Measurements from ENCODE around the gene CDIPT.

Gene CDIPT

DNA sequence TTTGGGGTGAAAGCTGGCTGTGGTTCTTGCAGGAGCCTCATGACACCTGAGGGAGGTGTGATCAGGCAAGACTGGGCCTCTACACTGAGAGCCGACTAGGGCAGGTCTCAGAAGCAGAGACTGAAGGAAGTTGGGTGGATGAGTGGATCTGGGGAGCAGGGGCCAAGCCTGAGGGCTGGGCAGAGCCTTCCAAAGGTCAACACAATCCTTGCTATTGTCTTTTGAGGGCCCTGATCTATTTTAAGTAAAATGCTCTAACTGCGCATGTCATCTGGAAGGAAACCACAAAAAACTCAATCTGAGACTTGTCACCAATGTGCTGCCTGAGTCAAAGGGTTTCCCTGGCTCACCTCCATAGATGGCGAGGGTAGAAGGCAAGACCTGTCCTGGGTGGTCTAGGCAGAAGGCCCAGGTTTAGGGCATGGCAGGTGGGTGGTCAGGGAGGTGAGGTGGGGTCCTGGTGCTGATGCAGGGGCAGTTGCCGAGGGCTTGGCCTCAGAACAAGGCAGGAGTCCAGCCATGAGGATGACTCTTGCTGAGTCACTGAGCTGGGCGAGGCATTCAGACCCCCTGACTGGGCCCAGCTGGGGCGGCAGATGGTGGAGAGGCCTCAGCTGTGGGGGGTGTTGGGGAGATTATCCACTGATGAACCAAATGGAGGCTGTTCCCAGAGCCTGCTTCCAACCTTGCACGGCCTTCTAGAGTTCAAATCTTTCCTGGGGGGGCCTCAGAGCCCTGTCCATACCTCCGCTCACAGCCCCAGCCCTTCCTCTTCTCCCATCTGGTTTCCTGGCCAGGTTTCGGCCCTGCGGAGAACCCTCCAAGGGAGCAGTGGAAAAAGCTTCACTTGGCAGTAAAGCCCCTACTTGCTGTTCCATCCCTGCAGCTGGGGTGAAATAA, 37.6 kb downstream of the CDIPT start:
- H3K4me3 ChIP-seq (ENCODE audit: low read length) = no peak overlapping the region
- H3K27me3 ChIP-seq (ENCODE audit: insufficient read depth, low read length) = no peaks in the 10 kb centered on the region
- H3K9me3 ChIP-seq (ENCODE audit: low read length) = no peaks in the 10 kb centered on the region
- H3K4me1 ChIP-seq (ENCODE audit: insufficient read depth, low read length) = no peaks in the 10 kb centered on the region
- H2AFZ ChIP-seq (ENCODE audit: low read depth, low read length) = no peak overlapping the region
- no peaks in the 10 kb centered on the region for H3K36me3 ChIP-seq (ENCODE audit: insufficient read depth, low read length)

DNA sequence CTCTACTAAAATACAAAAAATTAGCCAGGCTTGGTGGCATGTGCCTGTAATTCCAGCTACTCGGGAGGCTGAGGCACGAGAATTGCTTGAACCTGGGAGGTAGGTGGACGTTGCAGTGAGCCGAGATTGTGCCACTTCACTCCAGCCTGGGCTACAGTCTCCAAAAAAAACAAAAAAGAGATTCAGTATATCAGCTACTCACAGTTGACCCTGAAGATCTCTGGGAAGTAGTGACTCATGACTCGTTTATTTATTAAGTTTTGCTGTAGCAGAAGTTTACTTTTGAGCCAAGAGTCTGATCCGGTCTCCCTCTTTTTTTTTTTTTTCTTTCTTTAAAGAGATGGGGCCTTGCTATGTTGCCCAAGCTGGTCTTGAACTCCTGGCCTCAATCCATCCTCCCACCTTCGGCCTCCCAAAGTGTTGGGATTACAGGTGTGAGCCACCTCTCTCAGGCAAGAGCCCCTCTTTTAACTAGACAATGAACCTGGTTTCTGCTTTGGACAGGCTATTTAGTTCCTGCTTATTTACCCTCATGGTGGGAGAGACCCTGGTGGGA, 38.4 kb downstream of the CDIPT start:
- Histone ChIP-seq H3K4me3 (ENCODE audit: low read length) (no peak overlapping the region), H3K27me3 (ENCODE audit: insufficient read depth, low read length) (no peaks in the 10 kb centered on the region), H3K9me3 (ENCODE audit: low read length) (no peaks in the 10 kb centered on the region), H3K36me3 (ENCODE audit: insufficient read depth, low read length) (peaks cover 6% of the 10 kb centered on the region), H2AFZ (ENCODE audit: low read depth, low read length) (no peak overlapping the region), H3K4me1 (ENCODE audit: insufficient read depth, low read length) (no peaks in the 10 kb centered on the region)

DNA sequence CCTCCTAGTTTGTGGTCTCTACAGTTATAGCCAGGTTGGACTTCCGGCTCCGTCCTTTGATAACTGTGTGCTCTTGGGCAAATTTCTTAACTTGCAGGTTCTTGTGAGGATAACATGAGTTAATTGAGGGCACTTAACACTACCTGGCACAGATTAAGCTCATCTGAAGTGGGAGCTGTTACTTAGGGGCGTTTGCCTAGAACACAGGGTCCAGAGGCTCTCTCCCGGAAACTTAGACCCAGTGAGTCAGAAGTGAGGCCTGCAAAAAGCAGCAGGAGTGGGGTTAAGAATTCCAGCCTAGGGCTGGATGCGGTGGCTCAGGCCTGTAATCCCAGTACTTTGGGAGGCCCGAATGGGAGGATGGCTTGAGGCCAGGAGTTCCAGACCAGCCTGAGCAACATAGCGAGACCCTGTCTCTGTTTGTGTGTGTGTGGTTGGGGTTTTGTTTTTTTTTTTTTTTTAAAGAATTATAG, 41.3 kb downstream of the CDIPT start:
- no peaks in the 10 kb centered on the region for H3K27me3 ChIP-seq (ENCODE audit: insufficient read depth, low read length)
- no peak overlapping the region for H3K4me3 ChIP-seq (ENCODE audit: low read length)
- H3K4me1 ChIP-seq (ENCODE audit: insufficient read depth, low read length) = peaks cover 6% of the 10 kb centered on the region
- H2AFZ ChIP-seq (ENCODE audit: low read depth, low read length) = no peak overlapping the region
- H3K9me3 ChIP-seq (ENCODE audit: low read length) = no peaks in the 10 kb centered on the region
- H3K36me3 ChIP-seq (ENCODE audit: insufficient read depth, low read length) = peaks cover 24% of the 10 kb centered on the region

DNA sequence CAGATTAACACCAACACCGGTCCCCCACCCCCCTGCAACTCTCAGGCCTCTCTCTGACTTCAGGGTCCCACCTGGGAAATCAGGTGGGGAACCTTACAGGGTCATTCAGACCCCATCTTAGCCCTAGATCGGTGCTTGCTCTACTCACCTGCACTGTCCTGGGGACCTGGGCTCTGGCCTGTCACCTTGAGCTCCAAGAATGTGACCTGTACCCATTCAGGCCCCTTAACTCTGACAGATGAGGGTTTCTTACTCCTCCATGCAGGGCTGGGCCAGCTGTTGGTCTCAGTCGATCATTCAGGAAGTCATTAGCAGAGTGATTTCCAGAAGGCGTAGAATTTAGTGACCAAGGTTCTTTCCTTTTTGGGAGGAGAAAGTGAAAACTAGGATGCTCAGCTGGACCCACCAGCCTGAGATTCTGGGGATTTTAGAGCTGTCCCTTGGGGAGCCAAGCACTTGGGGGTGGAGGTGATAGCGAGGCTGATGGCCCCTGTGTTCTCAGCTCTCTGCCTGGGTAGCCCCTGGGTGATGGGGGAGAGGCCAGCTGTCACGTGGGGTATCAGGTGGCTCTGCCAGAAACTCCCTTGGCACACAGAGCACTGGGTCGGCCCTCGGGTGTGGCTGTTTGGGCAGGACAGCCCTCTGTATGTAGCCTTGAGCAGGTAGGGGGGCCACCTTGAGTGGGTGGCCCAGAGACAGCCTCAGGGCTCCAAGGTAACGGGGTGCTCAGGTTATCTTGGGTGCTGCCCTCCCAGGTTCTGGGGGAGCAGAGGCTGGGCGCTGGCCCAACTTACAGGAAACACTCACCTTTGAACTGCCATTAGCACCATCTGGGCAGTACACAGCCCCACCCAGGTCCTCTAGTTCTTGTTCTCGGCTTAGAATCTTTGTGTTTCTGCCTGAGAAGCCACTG, 42.0 kb downstream of the CDIPT start:
- peak overlapping the region; percentile 33 for H3K4me3 ChIP-seq (ENCODE audit: low read length)
- peaks cover 7% of the 10 kb centered on the region for H3K4me1 ChIP-seq (ENCODE audit: insufficient read depth, low read length)
- H2AFZ ChIP-seq (ENCODE audit: low read depth, low read length) = no peak overlapping the region
- H3K36me3 ChIP-seq (ENCODE audit: insufficient read depth, low read length) = peaks cover 24% of the 10 kb centered on the region
- H3K27me3 ChIP-seq (ENCODE audit: insufficient read depth, low read length) = no peaks in the 10 kb centered on the region
- no peaks in the 10 kb centered on the region for H3K9me3 ChIP-seq (ENCODE audit: low read length)

DNA sequence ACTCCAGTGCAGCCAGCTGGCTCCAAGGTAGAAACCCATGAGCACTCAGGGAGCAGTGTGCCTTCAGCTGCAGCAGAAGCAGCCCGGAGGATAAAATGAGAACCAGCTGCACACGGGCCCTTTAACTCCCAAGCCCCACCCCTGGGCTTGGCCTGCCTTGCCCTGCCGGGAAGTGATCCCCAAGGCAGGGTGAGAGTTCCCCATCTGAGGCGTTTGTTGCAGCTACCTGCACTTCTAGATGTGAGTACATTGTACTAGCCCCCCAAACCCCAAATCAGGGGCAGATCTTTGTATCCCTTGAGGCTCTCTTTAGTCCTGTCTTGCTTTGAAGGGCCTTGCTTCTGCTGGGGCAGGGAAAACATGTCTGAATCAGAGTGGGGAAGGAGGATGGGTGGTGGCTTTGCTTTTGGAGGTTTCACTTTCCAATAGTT, 42.7 kb downstream of the CDIPT start, which contains the start of gene MVP:
MVP (plus strand) TSS at position 192 of the 431 bp plus-strand sequence. CDS start 10,088 bp downstream, outside the sequence.
- Histone ChIP-seq H3K9me3 (ENCODE audit: low read length) (no peaks in the 10 kb centered on the region), H3K36me3 (ENCODE audit: insufficient read depth, low read length) (peaks cover 24% of the 10 kb centered on the region), H3K4me3 (ENCODE audit: low read length) (peak within 1 kb of the TSS; percentile 33), H2AFZ (ENCODE audit: low read depth, low read length) (no peak within 1 kb of the TSS), H3K4me1 (ENCODE audit: insufficient read depth, low read length) (peaks cover 11% of the 10 kb centered on the region), H3K27me3 (ENCODE audit: insufficient read depth, low read length) (no peaks in the 10 kb centered on the region)

DNA sequence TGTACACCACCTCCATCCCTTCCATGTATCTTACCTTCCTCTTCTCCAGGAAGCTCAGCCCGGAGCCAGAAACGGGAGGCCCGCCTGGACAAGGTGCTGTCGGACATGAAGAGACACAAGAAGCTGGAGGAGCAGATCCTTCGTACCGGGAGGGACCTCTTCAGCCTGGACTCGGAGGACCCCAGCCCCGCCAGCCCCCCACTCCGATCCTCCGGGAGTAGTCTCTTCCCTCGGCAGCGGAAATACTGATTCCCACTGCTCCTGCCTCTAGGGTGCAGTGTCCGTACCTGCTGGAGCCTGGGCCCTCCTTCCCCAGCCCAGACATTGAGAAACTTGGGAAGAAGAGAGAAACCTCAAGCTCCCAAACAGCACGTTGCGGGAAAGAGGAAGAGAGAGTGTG, 43.5 kb downstream of the CDIPT start:
- Histone ChIP-seq H3K27me3 (ENCODE audit: insufficient read depth, low read length) (no peaks in the 10 kb centered on the region), H3K4me1 (ENCODE audit: insufficient read depth, low read length) (peaks cover 19% of the 10 kb centered on the region), H2AFZ (ENCODE audit: low read depth, low read length) (no peak overlapping the region), H3K9me3 (ENCODE audit: low read length) (no peaks in the 10 kb centered on the region), H3K36me3 (ENCODE audit: insufficient read depth, low read length) (peaks cover 24% of the 10 kb centered on the region), H3K4me3 (ENCODE audit: low read length) (no peak overlapping the region)

DNA sequence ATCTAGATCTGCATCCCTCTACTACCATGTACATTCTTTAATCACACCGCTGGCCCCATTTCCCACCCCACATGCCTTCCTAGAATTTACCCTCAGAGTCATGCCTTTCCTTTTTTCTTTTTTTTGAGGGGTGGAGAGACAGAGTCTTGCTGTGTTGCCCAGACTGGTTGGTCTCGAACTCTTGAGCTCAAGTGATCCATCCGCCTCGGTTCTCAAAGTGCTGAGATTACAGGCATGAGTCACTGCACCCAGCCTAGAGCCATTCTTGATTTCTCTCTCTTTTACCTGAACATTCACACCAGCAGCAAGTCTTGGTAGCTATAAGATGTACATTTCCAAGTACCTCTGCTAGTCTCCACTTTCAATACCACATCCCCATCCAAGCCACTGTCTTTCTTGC, 44.9 kb downstream of the CDIPT start:
- H3K36me3 ChIP-seq (ENCODE audit: insufficient read depth, low read length) = peaks cover 24% of the 10 kb centered on the region
- no peaks in the 10 kb centered on the region for H3K9me3 ChIP-seq (ENCODE audit: low read length)
- no peak overlapping the region for H3K4me3 ChIP-seq (ENCODE audit: low read length)
- no peaks in the 10 kb centered on the region for H3K27me3 ChIP-seq (ENCODE audit: insufficient read depth, low read length)
- peaks cover 33% of the 10 kb centered on the region for H3K4me1 ChIP-seq (ENCODE audit: insufficient read depth, low read length)
- H2AFZ ChIP-seq (ENCODE audit: low read depth, low read length) = no peak overlapping the region

DNA sequence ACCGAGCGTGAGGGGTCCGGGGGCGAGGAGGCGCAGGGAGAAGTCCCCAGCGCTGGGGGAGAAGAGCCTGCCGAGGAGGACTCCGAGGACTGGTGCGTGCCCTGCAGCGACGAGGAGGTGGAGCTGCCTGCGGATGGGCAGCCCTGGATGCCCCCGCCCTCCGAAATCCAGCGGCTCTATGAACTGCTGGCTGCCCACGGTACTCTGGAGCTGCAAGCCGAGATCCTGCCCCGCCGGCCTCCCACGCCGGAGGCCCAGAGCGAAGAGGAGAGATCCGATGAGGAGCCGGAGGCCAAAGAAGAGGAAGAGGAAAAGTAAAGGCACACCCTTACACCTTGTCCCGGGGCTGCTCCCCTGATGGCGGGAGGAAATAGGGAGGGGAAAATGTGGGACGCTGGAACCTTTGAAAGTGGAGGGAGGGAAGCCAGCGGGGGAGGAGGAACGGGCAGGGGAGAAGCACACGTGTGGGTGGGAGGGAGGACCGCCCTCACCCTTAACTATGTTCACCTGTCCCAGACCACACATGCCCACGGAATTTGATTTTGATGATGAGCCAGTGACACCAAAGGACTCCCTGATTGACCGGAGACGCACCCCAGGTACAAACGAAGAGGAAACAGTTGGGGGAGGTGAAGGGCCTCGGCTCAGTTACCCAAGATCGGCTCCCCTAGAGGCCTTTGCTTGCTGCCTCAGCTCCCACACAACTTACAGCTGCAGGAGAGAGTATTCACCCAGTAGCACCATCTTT, 46.2 kb downstream of the CDIPT start:
- no peaks in the 10 kb centered on the region for H3K27me3 ChIP-seq (ENCODE audit: insufficient read depth, low read length)
- peaks cover 33% of the 10 kb centered on the region for H3K4me1 ChIP-seq (ENCODE audit: insufficient read depth, low read length)
- H3K36me3 ChIP-seq (ENCODE audit: insufficient read depth, low read length) = peaks cover 24% of the 10 kb centered on the region
- peak overlapping the region; percentile 67 for H3K4me3 ChIP-seq (ENCODE audit: low read length)
- no peaks in the 10 kb centered on the region for H3K9me3 ChIP-seq (ENCODE audit: low read length)
- H2AFZ ChIP-seq (ENCODE audit: low read depth, low read length) = peak overlapping the region; percentile 7

DNA sequence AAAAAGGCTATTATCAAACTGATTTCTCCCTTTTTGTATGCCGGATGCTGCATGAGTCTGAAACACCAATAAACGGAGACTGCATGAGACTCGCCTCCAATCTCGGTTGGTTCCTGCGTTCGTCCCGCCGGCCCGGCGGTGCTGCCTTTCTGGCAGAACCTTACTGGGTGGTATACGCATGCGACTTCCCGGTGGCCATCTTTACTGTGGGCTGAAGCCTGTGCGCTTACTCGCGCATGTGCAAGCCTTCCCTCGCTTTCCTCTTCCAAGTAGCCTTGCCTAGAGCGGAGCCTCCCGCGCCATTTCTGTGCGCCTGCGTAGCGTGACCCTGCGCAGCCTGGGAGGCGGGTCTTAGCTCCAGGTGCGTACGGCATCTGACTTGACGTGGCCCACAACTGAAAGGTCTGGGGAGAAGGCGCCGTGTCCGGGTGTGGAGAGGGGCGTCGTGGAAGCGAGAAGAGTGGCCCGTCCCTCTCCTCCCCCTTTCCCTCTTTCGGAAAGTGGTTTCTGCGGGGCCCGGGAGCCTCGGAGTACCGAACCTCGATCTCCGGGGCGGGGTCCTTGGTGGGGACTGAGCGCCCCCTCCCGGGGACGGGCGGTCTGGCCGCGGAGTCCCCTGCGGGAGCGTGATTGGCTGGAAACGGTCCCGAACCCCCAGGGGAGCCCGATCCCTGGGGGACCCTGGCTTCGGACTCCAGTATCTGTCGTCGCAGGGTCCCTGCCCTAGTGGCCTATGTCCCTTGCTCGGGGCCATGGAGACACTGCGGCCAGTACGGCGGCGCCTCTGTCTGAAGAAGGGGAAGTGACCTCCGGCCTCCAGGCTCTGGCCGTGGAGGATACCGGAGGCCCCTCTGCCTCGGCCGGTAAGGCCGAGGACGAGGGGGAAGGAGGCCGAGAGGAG, 47.0 kb downstream of the CDIPT start, which contains the start of gene PAGR1:
PAGR1 (plus strand) TSS at position 360 of the 901 bp plus-strand sequence; CDS start at position 734, 374 bp downstream.
- Histone ChIP-seq H2AFZ (ENCODE audit: low read depth, low read length) (peak within 1 kb of the TSS; percentile 7), H3K9me3 (ENCODE audit: low read length) (no peaks in the 10 kb centered on the region), H3K4me1 (ENCODE audit: insufficient read depth, low read length) (peaks cover 39% of the 10 kb centered on the region), H3K27me3 (ENCODE audit: insufficient read depth, low read length) (no peaks in the 10 kb centered on the region), H3K36me3 (ENCODE audit: insufficient read depth, low read length) (peaks cover 24% of the 10 kb centered on the region), H3K4me3 (ENCODE audit: low read length) (peak within 1 kb of the TSS; percentile 67)

DNA sequence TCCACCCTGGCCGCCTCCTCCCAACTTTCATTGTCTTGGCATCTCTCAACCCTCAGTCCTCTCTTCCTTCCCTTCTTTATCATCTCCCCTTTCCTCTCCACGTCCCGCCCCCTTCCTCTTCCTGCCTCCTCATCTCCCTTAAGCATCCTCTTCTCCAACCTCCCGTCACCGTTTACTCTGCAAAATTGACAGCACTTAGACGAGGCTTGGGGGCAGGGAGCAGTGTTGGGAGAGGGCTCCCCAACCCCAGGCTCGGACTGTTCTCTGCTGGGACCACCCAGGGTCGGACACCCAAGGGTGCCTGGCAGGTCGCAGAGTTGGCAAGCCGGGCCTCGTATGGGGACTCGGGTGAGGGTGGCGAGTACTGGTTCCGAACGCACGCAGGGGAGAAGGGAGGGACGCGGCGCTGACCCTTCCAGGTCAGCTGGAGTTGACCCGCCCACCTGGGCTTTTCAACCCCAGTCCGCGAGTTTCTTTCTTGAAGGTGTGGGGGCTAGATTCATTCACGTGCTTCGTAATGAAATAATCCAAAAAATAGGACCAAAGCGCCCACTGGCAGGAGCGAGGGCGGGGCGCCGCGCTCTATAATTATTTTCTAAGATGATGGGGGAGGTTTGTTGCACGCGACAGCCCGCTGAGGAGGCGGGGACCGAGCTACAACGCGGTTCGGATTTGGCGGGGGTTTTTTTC, 47.8 kb downstream of the CDIPT start:
- H2AFZ ChIP-seq (ENCODE audit: low read depth, low read length) = no peak overlapping the region
- H3K9me3 ChIP-seq (ENCODE audit: low read length) = no peaks in the 10 kb centered on the region
- peaks cover 47% of the 10 kb centered on the region for H3K4me1 ChIP-seq (ENCODE audit: insufficient read depth, low read length)
- peak overlapping the region; percentile 16 for H3K4me3 ChIP-seq (ENCODE audit: low read length)
- no peaks in the 10 kb centered on the region for H3K27me3 ChIP-seq (ENCODE audit: insufficient read depth, low read length)
- peaks cover 26% of the 10 kb centered on the region for H3K36me3 ChIP-seq (ENCODE audit: insufficient read depth, low read length)

DNA sequence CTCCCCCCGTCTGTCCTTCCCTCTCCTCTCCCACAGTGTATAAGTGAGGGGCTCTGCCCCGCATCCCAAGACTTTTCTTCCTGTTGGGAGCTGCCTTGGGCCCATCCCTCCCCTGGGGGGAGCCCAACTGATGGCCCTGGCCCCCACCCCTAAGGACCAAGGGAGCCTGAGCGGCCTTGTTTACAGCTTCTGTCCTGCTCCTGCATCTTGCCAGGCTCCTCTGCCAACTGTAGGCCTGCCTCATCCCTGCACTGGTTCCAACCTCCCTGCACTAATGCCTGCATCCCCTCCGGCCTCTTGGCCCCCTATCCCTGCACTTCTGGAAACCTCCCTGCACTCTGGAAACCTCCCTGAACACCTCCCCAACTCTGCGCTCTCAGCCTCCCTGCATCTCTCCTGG, 48.4 kb downstream of the CDIPT start:
- H3K4me3 ChIP-seq (ENCODE audit: low read length) = no peak overlapping the region
- H2AFZ ChIP-seq (ENCODE audit: low read depth, low read length) = no peak overlapping the region
- H3K4me1 ChIP-seq (ENCODE audit: insufficient read depth, low read length) = peaks cover 53% of the 10 kb centered on the region
- H3K36me3 ChIP-seq (ENCODE audit: insufficient read depth, low read length) = peaks cover 24% of the 10 kb centered on the region
- H3K9me3 ChIP-seq (ENCODE audit: low read length) = no peaks in the 10 kb centered on the region
- no peaks in the 10 kb centered on the region for H3K27me3 ChIP-seq (ENCODE audit: insufficient read depth, low read length)
